Gastroesophageal sphincter (tissue), 4 donors: Measurements from ENCODE around the gene SLA2. TPM values are rescaled to one million over a fixed set of nuclear protein-coding genes. Genes with fewer than 3 reads are reported as not detected.
"Not testable (repeated sequence)": the region's sequence is repeated elsewhere in the genome, so short reads cannot be mapped to it uniquely, and the experiment has no call there.

Experiments
- ATAC-seq: fragments of 150-250 bp; one replicate; pipeline ENCODE4 v1.9.1; 2016; ENCODE audit warnings: mild to moderate bottlenecking, moderate library complexity
- H3K27ac ChIP-seq, 4 donors: fragments of 200-600 bp; sonication (generic) in 3 of 4; 1 replicate in 3 of 4; 2 replicates in 1 of 4; pipeline ENCODE4 v1.5.1; 2016 to 2019
- H3K27me3 ChIP-seq: fragments of 200-600 bp; sonication (generic); one replicate; pipeline ENCODE4 v1.5.1; 2019
- H3K36me3 ChIP-seq, 2 donors: fragments of 200-600 bp; sonication (generic); one replicate each; pipeline ENCODE4 v1.5.1; 2019; ENCODE audit warnings: control low read depth in 1 of 2
- H3K4me1 ChIP-seq, 3 donors: fragments of 200-600 bp; sonication (generic); 1 replicate in 2 of 3; 2 replicates in 1 of 3; pipeline ENCODE4 v1.5.1; 2016 to 2019; ENCODE audit warnings: control low read depth in 2 of 3
- H3K4me3 ChIP-seq, 2 donors: fragments of 200-600 bp; sonication (generic); one replicate each; pipeline ENCODE4 v1.5.1; 2019; ENCODE audit warnings: mild to moderate bottlenecking in 1 of 2, moderate library complexity in 1 of 2
- H3K9me3 ChIP-seq, 3 donors: fragments of 200-600 bp; sonication (generic); one replicate each; pipeline ENCODE4 v1.5.1; 2017 to 2019; ENCODE audit warnings: control low read depth in 2 of 3
- EP300 ChIP-seq: sonication (generic); formaldehyde crosslinking; IDR thresholded peaks from one replicate; pipeline ENCODE4 v1.6.1; 2017; ENCODE audit warnings: antibody characterized with exemption, mild to moderate bottlenecking
- POLR2A ChIP-seq, 2 donors: fragments of 450-650 bp; IDR thresholded peaks; one replicate each; pipeline ENCODE4 v1.6.1; 2017; ENCODE audit warnings: antibody characterized with exemption in 2 of 2, mild to moderate bottlenecking in 2 of 2, moderate library complexity in 1 of 2
- POLR2AphosphoS5 ChIP-seq: sonication (generic); formaldehyde crosslinking; IDR thresholded peaks from one replicate; pipeline ENCODE4 v1.6.1; 2017; ENCODE audit warnings: antibody characterized with exemption
- WGBS, 2 donors: methylation state at CpG; one replicate each; pipeline ENCODE4 v1.1.5; 2018; ENCODE audit warnings: low coverage in 1 of 2; 5-methylcytosine and 5-hydroxymethylcytosine counted together
- total RNA-seq, 4 donors: library from RNA; depleted of rRNA; stranded (reverse); fragments of >200 nt; gene quantifications; one replicate each; pipeline ENCODE4 v1.1.0, GENCODE V29; 2016
- TF ChIP-seq, protein P1 (sequence below), 4 experiments: fragments of 200-600 bp in 2 of 4; fragments of 450-650 bp in 2 of 4; sonication (generic) in 1 of 4; IDR thresholded peaks; one replicate each; pipeline ENCODE4 v1.5.1; 2017 to 2019; ENCODE audit warnings: antibody characterized with exemption in 4 of 4, mild to moderate bottlenecking in 2 of 4, moderate library complexity in 2 of 4

SLA2 gene
- total RNA-seq, 4 donors from 2014 or later = 0.13 TPM; not detected in 3

GRCh38 chr20:36686504-36686903 is 40.5 kb upstream of the SLA2 start:
- WGBS, 2 donors = 53 to 63% methylated on average over 2 of the region's 2 CpGs
- no peaks in the 10 kb centered on the region for H3K27me3 ChIP-seq
- H3K27ac ChIP-seq = no peak overlapping the region
- TF ChIP-seq POLR2AphosphoS5 (no peak), POLR2A (IDR thresholded peaks at IDR 0.05) (no peak), EP300 (no peak)
- TF ChIP-seq, protein P1, sequence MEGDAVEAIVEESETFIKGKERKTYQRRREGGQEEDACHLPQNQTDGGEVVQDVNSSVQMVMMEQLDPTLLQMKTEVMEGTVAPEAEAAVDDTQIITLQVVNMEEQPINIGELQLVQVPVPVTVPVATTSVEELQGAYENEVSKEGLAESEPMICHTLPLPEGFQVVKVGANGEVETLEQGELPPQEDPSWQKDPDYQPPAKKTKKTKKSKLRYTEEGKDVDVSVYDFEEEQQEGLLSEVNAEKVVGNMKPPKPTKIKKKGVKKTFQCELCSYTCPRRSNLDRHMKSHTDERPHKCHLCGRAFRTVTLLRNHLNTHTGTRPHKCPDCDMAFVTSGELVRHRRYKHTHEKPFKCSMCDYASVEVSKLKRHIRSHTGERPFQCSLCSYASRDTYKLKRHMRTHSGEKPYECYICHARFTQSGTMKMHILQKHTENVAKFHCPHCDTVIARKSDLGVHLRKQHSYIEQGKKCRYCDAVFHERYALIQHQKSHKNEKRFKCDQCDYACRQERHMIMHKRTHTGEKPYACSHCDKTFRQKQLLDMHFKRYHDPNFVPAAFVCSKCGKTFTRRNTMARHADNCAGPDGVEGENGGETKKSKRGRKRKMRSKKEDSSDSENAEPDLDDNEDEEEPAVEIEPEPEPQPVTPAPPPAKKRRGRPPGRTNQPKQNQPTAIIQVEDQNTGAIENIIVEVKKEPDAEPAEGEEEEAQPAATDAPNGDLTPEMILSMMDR (IDR thresholded peaks at IDR 0.05) = no peak
- no peaks in the 10 kb centered on the region for H3K9me3 ChIP-seq
- peaks cover 0 to 71% of the 10 kb centered on the region in 2 donors for H3K36me3 ChIP-seq
- ATAC-seq = no peak
- no peak overlapping the region for H3K4me3 ChIP-seq
- no peaks in the 10 kb centered on the region for H3K4me1 ChIP-seq

- no peak overlapping the region for H3K27ac ChIP-seq
- ATAC-seq = no peak
- no peaks in the 10 kb centered on the region for H3K27me3 ChIP-seq
- no peak overlapping the region for H3K4me3 ChIP-seq
- peaks cover 0 to 88% of the 10 kb centered on the region in 2 donors for H3K36me3 ChIP-seq
- H3K9me3 ChIP-seq = no peaks in the 10 kb centered on the region
- 91 to 100% methylated on average over 1 to 6 of the region's 6 CpGs for WGBS, 2 donors
- no peaks in the 10 kb centered on the region for H3K4me1 ChIP-seq
- TF ChIP-seq POLR2A (IDR thresholded peaks at IDR 0.05) (no peak), POLR2AphosphoS5 (no peak), EP300 (no peak)
- TF ChIP-seq, protein P1 (IDR thresholded peaks at IDR 0.05) = no peak
Measured at GRCh38 chr20:36684747-36685146, 38.8 kb upstream of the SLA2 start.

GRCh38 chr20:36682311-36682710 is 36.3 kb upstream of the SLA2 start:
- no peak for ATAC-seq
- WGBS, 2 donors = 63 to 86% methylated on average over 1 of the region's 1 CpG
- H3K36me3 ChIP-seq = peaks cover 0 to 97% of the 10 kb centered on the region in 2 donors

DNA sequence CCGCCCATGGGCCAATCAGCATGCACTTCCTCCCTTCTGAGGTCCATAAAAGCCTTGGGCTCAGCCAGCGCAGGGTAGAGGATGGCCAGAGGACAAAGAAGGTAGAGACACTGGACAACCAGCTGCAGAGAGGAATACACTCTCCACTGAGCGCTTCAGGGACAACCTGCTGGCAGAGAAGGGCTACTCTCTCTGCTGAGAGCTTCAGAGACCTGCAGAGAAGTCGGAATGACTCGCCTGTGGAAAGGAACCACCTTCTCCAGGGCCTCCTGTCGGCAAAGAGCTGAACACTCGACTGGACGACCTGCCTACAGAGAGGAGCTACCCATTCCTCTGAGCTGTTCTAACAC is 31.4 kb upstream of the SLA2 start:
- Histone ChIP-seq H3K4me1 (no peaks in the 10 kb centered on the region), H3K4me3 (no peak overlapping the region), H3K27me3 (no peaks in the 10 kb centered on the region), H3K27ac (no peak overlapping the region), H3K36me3 (peaks cover 0 to 78% of the 10 kb centered on the region in 2 donors), H3K9me3 (no peaks in the 10 kb centered on the region)
- ATAC-seq = no peak
- WGBS, 2 donors = 80 to 88% methylated on average over 2 to 5 of the region's 8 CpGs
- TF ChIP-seq EP300 (no peak), POLR2A (IDR thresholded peaks at IDR 0.05) (no peak), POLR2AphosphoS5 (no peak)
- TF ChIP-seq, protein P1 (IDR thresholded peaks at IDR 0.05) = no peak

More at GRCh38 chr20:36682311-36682710, 36.3 kb upstream of the SLA2 start:
- H3K4me3 ChIP-seq = no peak overlapping the region
- TF ChIP-seq EP300 = no peak
- no peak for TF ChIP-seq POLR2AphosphoS5
- TF ChIP-seq, protein P1 (IDR thresholded peaks at IDR 0.05) = no peak
- TF ChIP-seq POLR2A (IDR thresholded peaks at IDR 0.05) = no peak
- H3K4me1 ChIP-seq = no peaks in the 10 kb centered on the region
- no peak overlapping the region for H3K27ac ChIP-seq
- H3K27me3 ChIP-seq = no peaks in the 10 kb centered on the region
- H3K9me3 ChIP-seq = no peaks in the 10 kb centered on the region

- WGBS, 2 donors = no CpG with 5 or more reads among the region's 27 CpGs
- ATAC-seq = no peak
- Histone ChIP-seq H3K36me3 (peaks cover 0 to 76% of the 10 kb centered on the region in 2 donors), H3K27me3 (no peaks in the 10 kb centered on the region), H3K9me3 (no peaks in the 10 kb centered on the region), H3K4me3 (no peak overlapping the region), H3K27ac (no peak overlapping the region), H3K4me1 (no peaks in the 10 kb centered on the region)
- TF ChIP-seq POLR2AphosphoS5 (no peak), EP300 (no peak), POLR2A (IDR thresholded peaks at IDR 0.05) (no peak)
- TF ChIP-seq, protein P1 (IDR thresholded peaks at IDR 0.05) = no peak
Measured at GRCh38 chr20:36676701-36677421, 30.9 kb upstream of the SLA2 start.

DNA sequence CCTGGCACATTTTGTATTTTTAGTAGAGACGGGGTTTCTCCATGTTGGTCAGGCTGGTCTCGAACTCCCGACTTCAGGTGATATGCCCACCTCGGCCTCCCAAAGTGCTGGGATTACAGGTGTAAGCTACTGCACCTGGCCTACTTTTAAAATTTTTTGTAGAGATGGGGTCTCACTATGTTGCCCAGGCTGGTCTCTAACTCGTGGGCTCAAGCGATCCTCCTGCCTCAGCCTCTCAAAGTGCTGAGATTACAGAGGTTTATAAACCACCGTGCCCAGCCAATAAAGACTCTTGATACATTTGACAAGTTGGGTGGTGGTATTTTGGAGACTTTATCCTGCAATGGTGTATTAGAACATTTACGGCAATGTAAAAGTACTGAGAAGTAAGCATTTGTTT is 29.5 kb upstream of the SLA2 start:
- H3K36me3 ChIP-seq = peaks cover 0 to 76% of the 10 kb centered on the region in 2 donors
- not testable (repeated sequence) for H3K9me3 ChIP-seq, H3K27me3 ChIP-seq, H3K4me3 ChIP-seq, ATAC-seq, H3K27ac ChIP-seq, H3K4me1 ChIP-seq
- 94 to 100% methylated on average over 3 to 6 of the region's 8 CpGs for WGBS, 2 donors
